PFSK-1 (cell line): Measurements from ENCODE around the gene DLX3.

Source experiments
- FOXP2 ChIP-seq: optimal IDR thresholded peaks from 2 replicates; pipeline ENCODE3; 2011; ENCODE audit warnings: borderline replicate concordance, control low read depth, inconsistent platforms; ENCODE audit not compliant: insufficient read depth; ENCODE audit errors: extremely low read length, extremely low read depth
- POLR2AphosphoS5 ChIP-seq: IDR thresholded peaks from 2 replicates; pipeline ENCODE4 v1.6.1; 2012; ENCODE audit warnings: low read depth, mild to moderate bottlenecking, control low read depth, low read length, moderate library complexity
- SIN3A ChIP-seq: IDR thresholded peaks from 2 replicates; pipeline ENCODE4 v1.6.1; 2012; ENCODE audit warnings: mild to moderate bottlenecking, low read length, moderate library complexity, borderline replicate concordance; ENCODE audit not compliant: insufficient read depth
- TAF1 ChIP-seq: IDR thresholded peaks from 2 replicates; pipeline ENCODE4 v1.6.1; 2012; ENCODE audit warnings: low read length, control low read depth, borderline replicate concordance; ENCODE audit not compliant: insufficient read depth
- TF ChIP-seq, protein P1 (sequence below), 2 experiments: IDR thresholded peaks; 2 replicates each; pipeline versions ENCODE4 v1.6.1 to v1.8.0; 2011 to 2012; ENCODE audit warnings: low read depth in 2 of 2, low read length in 2 of 2, control low read depth in 1 of 2, inconsistent platforms in 1 of 2, mild to moderate bottlenecking in 1 of 2, moderate library complexity in 1 of 2; ENCODE audit not compliant: insufficient read depth in 1 of 2

DLX3 gene

GRCh38 chr17:50024808-50025207, 29.8 kb upstream of the DLX3 start:
- TF ChIP-seq POLR2AphosphoS5 (no peak), TAF1 (no peak), FOXP2 (no peak)
- TF ChIP-seq, protein P1, sequence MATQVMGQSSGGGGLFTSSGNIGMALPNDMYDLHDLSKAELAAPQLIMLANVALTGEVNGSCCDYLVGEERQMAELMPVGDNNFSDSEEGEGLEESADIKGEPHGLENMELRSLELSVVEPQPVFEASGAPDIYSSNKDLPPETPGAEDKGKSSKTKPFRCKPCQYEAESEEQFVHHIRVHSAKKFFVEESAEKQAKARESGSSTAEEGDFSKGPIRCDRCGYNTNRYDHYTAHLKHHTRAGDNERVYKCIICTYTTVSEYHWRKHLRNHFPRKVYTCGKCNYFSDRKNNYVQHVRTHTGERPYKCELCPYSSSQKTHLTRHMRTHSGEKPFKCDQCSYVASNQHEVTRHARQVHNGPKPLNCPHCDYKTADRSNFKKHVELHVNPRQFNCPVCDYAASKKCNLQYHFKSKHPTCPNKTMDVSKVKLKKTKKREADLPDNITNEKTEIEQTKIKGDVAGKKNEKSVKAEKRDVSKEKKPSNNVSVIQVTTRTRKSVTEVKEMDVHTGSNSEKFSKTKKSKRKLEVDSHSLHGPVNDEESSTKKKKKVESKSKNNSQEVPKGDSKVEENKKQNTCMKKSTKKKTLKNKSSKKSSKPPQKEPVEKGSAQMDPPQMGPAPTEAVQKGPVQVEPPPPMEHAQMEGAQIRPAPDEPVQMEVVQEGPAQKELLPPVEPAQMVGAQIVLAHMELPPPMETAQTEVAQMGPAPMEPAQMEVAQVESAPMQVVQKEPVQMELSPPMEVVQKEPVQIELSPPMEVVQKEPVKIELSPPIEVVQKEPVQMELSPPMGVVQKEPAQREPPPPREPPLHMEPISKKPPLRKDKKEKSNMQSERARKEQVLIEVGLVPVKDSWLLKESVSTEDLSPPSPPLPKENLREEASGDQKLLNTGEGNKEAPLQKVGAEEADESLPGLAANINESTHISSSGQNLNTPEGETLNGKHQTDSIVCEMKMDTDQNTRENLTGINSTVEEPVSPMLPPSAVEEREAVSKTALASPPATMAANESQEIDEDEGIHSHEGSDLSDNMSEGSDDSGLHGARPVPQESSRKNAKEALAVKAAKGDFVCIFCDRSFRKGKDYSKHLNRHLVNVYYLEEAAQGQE (IDR thresholded peaks at IDR 0.05; ENCODE audit: insufficient read depth in 1 of 2, low read depth in 2 of 2, low read length in 2 of 2): no peak

DNA sequence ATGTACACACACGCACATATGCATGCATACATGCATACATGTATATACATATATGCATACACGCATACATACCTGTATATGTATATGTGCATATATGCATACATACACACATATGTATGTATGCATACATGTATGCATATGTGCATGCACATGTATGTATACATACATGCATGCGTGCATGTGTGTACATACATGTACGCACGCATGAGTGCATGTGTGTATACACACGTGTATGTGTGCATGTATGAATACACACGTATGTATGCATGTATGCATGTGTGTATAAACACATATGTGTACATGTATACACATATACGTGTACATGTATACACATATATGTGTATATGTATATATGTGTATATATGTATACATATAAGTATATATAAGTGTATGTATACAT, 28.5 kb upstream of the DLX3 start:
- TF ChIP-seq, protein P1 (IDR thresholded peaks at IDR 0.05; ENCODE audit: insufficient read depth in 1 of 2, low read depth in 2 of 2, low read length in 2 of 2): no peak
- TF ChIP-seq POLR2AphosphoS5 (no peak), SIN3A (no peak), TAF1 (no peak), FOXP2 (no peak)

GRCh38 chr17:50022463-50023130, 27.6 kb upstream of the DLX3 start:
- no peak for TF ChIP-seq POLR2AphosphoS5
- TF ChIP-seq SIN3A: no peak

DNA sequence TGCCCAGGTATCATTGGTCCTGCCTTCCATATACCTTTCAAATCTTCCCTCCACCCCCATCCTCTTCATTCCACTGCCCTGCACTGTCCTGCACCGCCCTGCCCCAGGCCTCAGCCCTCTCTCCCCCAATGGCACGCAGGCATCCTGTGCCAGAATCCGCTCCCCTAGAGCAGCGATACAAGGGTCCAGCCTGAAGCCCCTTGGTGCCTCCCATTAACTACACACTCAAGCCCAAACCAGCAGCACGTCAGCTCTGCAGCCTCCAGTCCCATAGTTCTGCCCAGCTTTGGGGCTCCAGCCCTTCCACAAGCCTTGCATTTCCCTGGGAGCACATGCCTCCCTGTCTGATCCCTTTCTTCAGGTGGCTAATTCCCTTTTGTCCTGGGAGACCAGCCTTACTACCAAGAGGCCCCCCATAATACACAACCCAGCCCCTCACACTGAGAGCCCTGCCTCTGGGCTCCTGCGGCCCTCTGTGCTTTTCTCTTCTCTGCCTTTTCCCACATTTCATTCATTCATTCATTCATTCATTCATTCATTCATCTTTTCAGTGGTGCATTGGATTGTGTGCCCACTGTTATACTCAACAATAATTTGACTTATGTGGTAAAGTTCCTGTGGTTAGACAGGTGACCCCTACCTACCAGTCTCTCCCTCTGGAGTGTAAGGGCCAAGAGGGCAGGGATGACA, 26.8 kb upstream of the DLX3 start:
- TF ChIP-seq, protein P1 (IDR thresholded peaks at IDR 0.05; ENCODE audit: insufficient read depth in 1 of 2, low read depth in 2 of 2, low read length in 2 of 2): no peak
- TF ChIP-seq SIN3A: no peak
- no peak for TF ChIP-seq POLR2AphosphoS5
- TF ChIP-seq TAF1: no peak

DNA sequence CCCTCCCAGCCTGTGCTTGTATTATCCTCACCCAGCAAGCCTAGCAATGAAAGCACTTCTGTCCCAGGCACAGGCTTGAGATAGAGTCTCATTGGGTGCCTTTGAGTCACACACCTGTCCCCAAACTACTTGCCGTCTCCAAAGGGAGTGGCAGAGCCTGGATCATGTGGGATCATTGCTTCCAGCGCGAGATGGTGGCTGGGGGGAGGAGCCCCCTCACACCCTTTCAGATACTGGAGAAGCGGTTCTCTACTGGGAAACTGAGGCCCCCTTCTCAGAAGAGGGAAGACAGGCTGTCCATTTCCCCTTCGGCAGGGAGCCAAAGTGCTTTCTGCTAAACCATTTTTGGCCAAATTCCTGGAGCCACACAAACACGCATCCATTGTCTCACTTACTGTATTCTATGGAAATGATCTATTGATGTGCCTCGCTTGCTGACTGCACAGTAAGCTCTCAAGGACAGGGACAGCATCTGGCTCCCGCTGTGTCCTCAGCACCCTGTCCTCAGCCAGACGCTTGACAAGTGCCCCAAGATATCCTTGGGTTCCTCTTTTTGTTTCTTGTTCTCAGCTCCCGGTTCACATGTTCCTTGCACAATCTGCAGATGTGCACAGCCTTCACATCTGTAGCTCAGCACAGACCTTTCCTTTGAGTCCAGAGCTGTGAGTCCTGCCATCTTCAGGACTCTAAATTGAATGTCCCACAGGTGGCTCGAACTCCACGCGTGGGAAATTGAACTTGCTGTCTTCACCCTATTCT, 26.0 kb upstream of the DLX3 start:
- no peak for TF ChIP-seq POLR2AphosphoS5

GRCh38 chr17:50018909-50019308, 23.9 kb upstream of the DLX3 start:
- no peak for TF ChIP-seq SIN3A
- no peak for TF ChIP-seq FOXP2
- no peak for TF ChIP-seq POLR2AphosphoS5
- no peak for TF ChIP-seq TAF1
- TF ChIP-seq, protein P1 (IDR thresholded peaks at IDR 0.05; ENCODE audit: insufficient read depth in 1 of 2, low read depth in 2 of 2, low read length in 2 of 2): no peak
